HepG2 (cell line): ENCODE results near the gene SYNJ2. TPM values are rescaled to one million over a fixed set of nuclear protein-coding genes. Genes with fewer than 3 reads are reported as not detected.
A peak's percentile ranks its signal among the peaks of the same experiment; 100 is the strongest.

Experiments
- FOXJ3 ChIP-seq: sonication (generic); formaldehyde crosslinking; IDR thresholded peaks from 2 replicates; pipeline ENCODE4 v1.4.0; 2020; ENCODE audit warnings: missing genetic modification reagents, mild to moderate bottlenecking, borderline replicate concordance
- GABPA ChIP-seq, 2 experiments: IDR thresholded peaks; 2 replicates each; pipeline ENCODE4 v1.6.1; 2011 to 2016; ENCODE audit warnings: low read depth in 2 of 2, low read length in 1 of 2, missing biosample characterization in 1 of 2, missing genetic modification characterization in 1 of 2
- HIVEP1 ChIP-seq: sonication (generic); formaldehyde crosslinking; IDR thresholded peaks from 2 replicates; pipeline ENCODE4 v1.4.0; 2020; ENCODE audit warnings: mild to moderate bottlenecking, missing genetic modification reagents
- IRF2 ChIP-seq: IDR thresholded peaks from 2 replicates; pipeline ENCODE4 v1.6.1; 2018; ENCODE audit warnings: missing genetic modification reagents, missing compliant biosample characterization
- KAT7 ChIP-seq: IDR thresholded peaks from 2 replicates; pipeline ENCODE4 v1.6.1; 2018; ENCODE audit warnings: borderline replicate concordance, missing compliant biosample characterization
- MEF2D ChIP-seq: sonication (generic); formaldehyde crosslinking; IDR thresholded peaks from 2 replicates; pipeline ENCODE4 v1.5.1; 2020; ENCODE audit warnings: mild to moderate bottlenecking, missing genetic modification reagents
- MTF1 ChIP-seq: sonication (generic); formaldehyde crosslinking; IDR thresholded peaks from 2 replicates; pipeline ENCODE4 v1.5.0; 2020; ENCODE audit warnings: missing genetic modification reagents
- NCOR1 ChIP-seq: fragments of 200-600 bp; sonication (generic); IDR thresholded peaks from 2 replicates; pipeline ENCODE4 v1.7.0; 2017; ENCODE audit warnings: antibody characterized with exemption, low read length, borderline replicate concordance
- NFKBIZ ChIP-seq: IDR thresholded peaks from 2 replicates; pipeline ENCODE4 v1.6.1; 2018; ENCODE audit warnings: missing genetic modification reagents, missing compliant biosample characterization
- RXRB ChIP-seq: IDR thresholded peaks from 2 replicates; pipeline ENCODE4 v1.6.1; 2016; ENCODE audit warnings: borderline replicate concordance, missing genetic modification reagents, missing compliant biosample characterization
- SIN3A ChIP-seq: IDR thresholded peaks from 2 replicates; pipeline ENCODE4 v1.6.1; 2011; ENCODE audit warnings: low read depth, mild to moderate bottlenecking, control low read depth, low read length, borderline replicate concordance
- TAF15 ChIP-seq: fragments of 200-400 bp; formaldehyde crosslinking; IDR thresholded peaks from one replicate; pipeline ENCODE4 v1.6.1; 2018; ENCODE audit warnings: mild to moderate bottlenecking, low read depth, low read length; ENCODE audit not compliant: poor library complexity, severe bottlenecking
- TCF7L2 ChIP-seq: IDR thresholded peaks from 2 replicates; pipeline ENCODE4 v1.6.1; 2011; ENCODE audit warnings: mild to moderate bottlenecking, low read depth, low read length, moderate library complexity
- YEATS2 ChIP-seq: sonication (generic); formaldehyde crosslinking; IDR thresholded peaks from 2 replicates; pipeline ENCODE4 v1.4.0; 2020; ENCODE audit warnings: missing genetic modification reagents, borderline replicate concordance
- ZFAT ChIP-seq: sonication (generic); formaldehyde crosslinking; conservative IDR thresholded peaks from 2 replicates; pipeline ENCODE4 v1.8.1; 2023; ENCODE audit warnings: missing genetic modification reagents, inconsistent platforms
- ZMYM4 ChIP-seq: sonication (generic); formaldehyde crosslinking; IDR thresholded peaks from 2 replicates; pipeline ENCODE4 v1.8.1; 2023; ENCODE audit warnings: mild to moderate bottlenecking, missing genetic modification reagents
- ZNF121 ChIP-seq: sonication (generic); formaldehyde crosslinking; IDR thresholded peaks from 2 replicates; pipeline ENCODE4 v1.5.0; 2020; ENCODE audit warnings: mild to moderate bottlenecking, missing genetic modification reagents
- ZNF138 ChIP-seq: sonication (generic); formaldehyde crosslinking; IDR thresholded peaks from 2 replicates; pipeline ENCODE4 v1.5.0; 2020; ENCODE audit warnings: mild to moderate bottlenecking, low read depth, missing genetic modification reagents
- ZNF337 ChIP-seq: sonication (generic); formaldehyde crosslinking; IDR thresholded peaks from 2 replicates; pipeline ENCODE4 v1.5.1; 2020; ENCODE audit warnings: missing genetic modification reagents, low read depth, mild to moderate bottlenecking, borderline replicate concordance
- ZNF431 ChIP-seq: sonication (generic); formaldehyde crosslinking; IDR thresholded peaks from 2 replicates; pipeline ENCODE4 v1.9.0; 2022; ENCODE audit warnings: missing genetic modification reagents, low read depth, mild to moderate bottlenecking, borderline replicate concordance
- ZNF543 ChIP-seq: sonication (generic); formaldehyde crosslinking; IDR thresholded peaks from 2 replicates; pipeline ENCODE4 v1.4.0; 2020; ENCODE audit warnings: mild to moderate bottlenecking, missing genetic modification reagents
- ZNF556 ChIP-seq: sonication (generic); formaldehyde crosslinking; IDR thresholded peaks from 2 replicates; pipeline ENCODE4 v1.4.0; 2020; ENCODE audit warnings: mild to moderate bottlenecking, missing genetic modification reagents, borderline replicate concordance
- ZNF605 ChIP-seq: sonication (generic); formaldehyde crosslinking; IDR thresholded peaks from 2 replicates; pipeline ENCODE4 v1.8.0; 2022; ENCODE audit warnings: mild to moderate bottlenecking, missing genetic modification reagents
- ZNF75D ChIP-seq: sonication (generic); formaldehyde crosslinking; IDR thresholded peaks from 2 replicates; pipeline ENCODE4 v1.8.1; 2023; ENCODE audit warnings: missing genetic modification reagents, mild to moderate bottlenecking, borderline replicate concordance
- ZNF776 ChIP-seq: sonication (generic); formaldehyde crosslinking; IDR thresholded peaks from 2 replicates; pipeline ENCODE4 v1.4.0; 2020; ENCODE audit warnings: mild to moderate bottlenecking, missing genetic modification reagents
- polyA plus RNA-seq, 8 experiments: library from polyadenylated mRNA; depleted of rRNA in 3 of 8; stranded (reverse) in 7 of 8; unstranded in 1 of 8; fragments of >200 nt; fragmentation: Illumina TruSeq in 4 of 8; extraction: Trizol in 4 of 8; gene quantifications; 2 replicates each; pipeline versions ENCODE4 v1.2.1 to v1.2.3, GENCODE V29; 2011 to 2016; ENCODE audit warnings: low read depth in 4 of 8, missing spikeins in 1 of 8, mixed read lengths in 1 of 8; ENCODE audit not compliant: insufficient read depth in 1 of 8
- total RNA-seq, 5 experiments: library from RNA; depleted of rRNA; stranded (reverse); fragments of >200 nt; fragmentation: Illumina TruSeq; extraction: Trizol; gene quantifications; 2 replicates each; pipeline ENCODE4 v1.2.3, GENCODE V29; 2016; ENCODE audit warnings: low read depth in 1 of 5
- TF ChIP-seq, protein P1 (sequence below): IDR thresholded peaks from 2 replicates; pipeline ENCODE4 v1.6.1; 2012; ENCODE audit warnings: inconsistent platforms
- TF ChIP-seq, protein P2 (sequence below): sonication (generic); formaldehyde crosslinking; IDR thresholded peaks from 2 replicates; pipeline ENCODE4 v1.8.0; 2022; ENCODE audit warnings: mild to moderate bottlenecking, missing genetic modification reagents, moderate library complexity
- TF ChIP-seq, protein P3 (sequence below): sonication (generic); formaldehyde crosslinking; IDR thresholded peaks from 2 replicates; pipeline ENCODE4 v1.4.0; 2020; ENCODE audit warnings: missing genetic modification reagents

The SYNJ2 gene
- total and polyA plus RNA-seq, 2 of the 13 experiments (the other 11 are each of a cell fraction or from before 2014, with no cell fraction given) = 39.1 to 57.6 TPM

DNA sequence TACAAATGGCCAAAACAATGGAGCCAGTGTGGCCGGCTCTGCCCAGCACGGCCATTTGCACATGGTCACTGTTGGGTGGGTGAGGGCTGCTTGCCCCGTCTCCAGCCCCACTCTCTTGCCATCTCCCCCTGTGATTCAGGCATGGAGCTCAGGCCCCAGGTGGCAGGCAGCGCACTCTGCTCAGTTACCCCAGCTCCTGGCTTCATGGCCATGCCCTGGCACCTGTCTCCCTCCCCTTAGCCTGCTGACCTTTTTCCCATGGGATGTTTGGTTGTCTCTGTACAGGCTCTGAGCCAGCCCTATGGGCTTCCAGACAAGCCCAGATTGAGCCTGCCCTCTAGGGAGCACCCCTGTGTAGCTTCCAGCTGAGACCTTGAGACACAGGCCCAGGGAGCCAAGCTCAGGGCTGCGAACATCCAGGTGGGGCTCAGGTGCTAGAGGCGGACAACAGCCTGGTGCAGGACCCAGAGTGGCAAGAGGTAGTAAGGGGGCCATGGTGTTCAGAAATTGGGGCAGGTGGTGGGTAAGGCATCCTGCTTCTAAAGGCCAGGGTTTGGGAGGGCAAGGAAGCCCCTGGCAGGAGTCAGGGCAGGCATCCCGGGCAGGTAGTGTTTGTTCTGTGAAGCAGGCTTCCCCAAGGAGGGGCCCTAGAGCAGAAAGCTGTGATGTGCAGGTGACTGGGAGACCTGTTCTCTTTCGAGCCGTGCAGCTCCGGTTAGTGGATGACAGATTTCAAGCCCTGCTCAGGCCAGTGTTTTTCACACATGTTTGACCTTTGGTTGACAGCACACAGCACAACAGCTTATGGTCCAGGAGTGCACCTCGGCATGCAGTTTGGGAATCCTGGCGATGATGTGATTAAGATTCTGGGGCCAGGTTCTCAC, 17.7 kb downstream of the SYNJ2 start (continued):
- no peak for TF ChIP-seq ZNF431 (CRISPR knock-in tag)
- TF ChIP-seq ZNF75D = no peak
- TF ChIP-seq, protein P1, sequence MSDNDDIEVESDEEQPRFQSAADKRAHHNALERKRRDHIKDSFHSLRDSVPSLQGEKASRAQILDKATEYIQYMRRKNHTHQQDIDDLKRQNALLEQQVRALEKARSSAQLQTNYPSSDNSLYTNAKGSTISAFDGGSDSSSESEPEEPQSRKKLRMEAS = peak; percentile 62; the same call in 1 of the 2 replicates
- TF ChIP-seq ZNF556 = peak; percentile 7; the same call in 1 of the 2 replicates
- TF ChIP-seq, protein P2, sequence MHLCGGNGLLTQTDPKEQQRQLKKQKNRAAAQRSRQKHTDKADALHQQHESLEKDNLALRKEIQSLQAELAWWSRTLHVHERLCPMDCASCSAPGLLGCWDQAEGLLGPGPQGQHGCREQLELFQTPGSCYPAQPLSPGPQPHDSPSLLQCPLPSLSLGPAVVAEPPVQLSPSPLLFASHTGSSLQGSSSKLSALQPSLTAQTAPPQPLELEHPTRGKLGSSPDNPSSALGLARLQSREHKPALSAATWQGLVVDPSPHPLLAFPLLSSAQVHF (CRISPR knock-in tag) = no peak
- TF ChIP-seq MEF2D (CRISPR knock-in tag) = no peak
- TF ChIP-seq MTF1 (CRISPR knock-in tag) = no peak
- 0 out of 2 replicates have a peak, but pooled peaks have one; percentile 66 for TF ChIP-seq HIVEP1
- no peak for TF ChIP-seq YEATS2 (CRISPR knock-in tag)
- TF ChIP-seq NFKBIZ (CRISPR knock-in tag) = no peak
- TF ChIP-seq ZNF543 = no peak
- no peak for TF ChIP-seq ZNF121
- no peak for TF ChIP-seq IRF2 (CRISPR knock-in tag)
- peak; percentile 64 for TF ChIP-seq NCOR1
- TF ChIP-seq SIN3A = no peak
- no peak for TF ChIP-seq ZNF138 (CRISPR knock-in tag)
- TF ChIP-seq ZNF605 (CRISPR knock-in tag) = no peak
- TF ChIP-seq ZNF337 (CRISPR knock-in tag) = no peak
- no peak for TF ChIP-seq KAT7 (CRISPR knock-in tag)
- 0 out of 2 replicates have a peak, but pooled peaks have one; percentile 13 for TF ChIP-seq RXRB (CRISPR knock-in tag)
- TF ChIP-seq, protein P3, sequence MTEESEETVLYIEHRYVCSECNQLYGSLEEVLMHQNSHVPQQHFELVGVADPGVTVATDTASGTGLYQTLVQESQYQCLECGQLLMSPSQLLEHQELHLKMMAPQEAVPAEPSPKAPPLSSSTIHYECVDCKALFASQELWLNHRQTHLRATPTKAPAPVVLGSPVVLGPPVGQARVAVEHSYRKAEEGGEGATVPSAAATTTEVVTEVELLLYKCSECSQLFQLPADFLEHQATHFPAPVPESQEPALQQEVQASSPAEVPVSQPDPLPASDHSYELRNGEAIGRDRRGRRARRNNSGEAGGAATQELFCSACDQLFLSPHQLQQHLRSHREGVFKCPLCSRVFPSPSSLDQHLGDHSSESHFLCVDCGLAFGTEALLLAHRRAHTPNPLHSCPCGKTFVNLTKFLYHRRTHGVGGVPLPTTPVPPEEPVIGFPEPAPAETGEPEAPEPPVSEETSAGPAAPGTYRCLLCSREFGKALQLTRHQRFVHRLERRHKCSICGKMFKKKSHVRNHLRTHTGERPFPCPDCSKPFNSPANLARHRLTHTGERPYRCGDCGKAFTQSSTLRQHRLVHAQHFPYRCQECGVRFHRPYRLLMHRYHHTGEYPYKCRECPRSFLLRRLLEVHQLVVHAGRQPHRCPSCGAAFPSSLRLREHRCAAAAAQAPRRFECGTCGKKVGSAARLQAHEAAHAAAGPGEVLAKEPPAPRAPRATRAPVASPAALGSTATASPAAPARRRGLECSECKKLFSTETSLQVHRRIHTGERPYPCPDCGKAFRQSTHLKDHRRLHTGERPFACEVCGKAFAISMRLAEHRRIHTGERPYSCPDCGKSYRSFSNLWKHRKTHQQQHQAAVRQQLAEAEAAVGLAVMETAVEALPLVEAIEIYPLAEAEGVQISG (CRISPR knock-in tag) = 0 out of 2 replicates have a peak, but pooled peaks have one; percentile 11
- TF ChIP-seq TAF15 = no peak
- no peak for TF ChIP-seq GABPA (IDR thresholded peaks at IDR 0.05; ENCODE audit: low read depth, low read length)
- no peak for TF ChIP-seq GABPA (CRISPR knock-in tag; IDR thresholded peaks at IDR 0.05; ENCODE audit: low read depth)
- no peak for TF ChIP-seq FOXJ3 (CRISPR knock-in tag)
- 0 out of 2 replicates have a peak, but pooled peaks have one; percentile 43 for TF ChIP-seq ZMYM4 (CRISPR knock-in tag)
- TF ChIP-seq ZNF776 (CRISPR knock-in tag) = no peak
- no peak for TF ChIP-seq ZFAT
- TF ChIP-seq TCF7L2 = no peak
